GM12891 (cell line): ENCODE measurements around the gene GPX4.

Experiments
- DNase-seq: peaks from one replicate; pipeline ENCODE4 v3.0.0; 2011; ENCODE audit warnings: low spot score; ENCODE audit not compliant: insufficient read length
- FAIRE-seq: peaks from 2 replicates; lab custom pipeline; 2011; peaks lifted over from hg19 to GRCh38; lab: Jason Lieb, UNC
- PAX5 ChIP-seq: IDR thresholded peaks from 2 replicates; pipeline ENCODE4 v1.6.1; 2011; ENCODE audit warnings: low read length, moderate library complexity, mild to moderate bottlenecking; ENCODE audit not compliant: insufficient read depth, severe bottlenecking
- POLR2A ChIP-seq: IDR thresholded peaks from 2 replicates; pipeline ENCODE4 v1.6.1; 2011; ENCODE audit warnings: low read depth, low read length, control low read depth
- POLR2AphosphoS5 ChIP-seq: IDR thresholded peaks from 2 replicates; pipeline ENCODE4 v1.6.1; 2011; ENCODE audit warnings: low read depth, low read length, control low read depth
- POU2F2 ChIP-seq: IDR thresholded peaks from 2 replicates; pipeline ENCODE4 v1.6.1; 2011; ENCODE audit warnings: low read depth, mild to moderate bottlenecking, control low read depth, low read length, moderate library complexity
- SPI1 ChIP-seq: IDR thresholded peaks from 2 replicates; pipeline ENCODE4 v1.6.1; 2011; ENCODE audit warnings: low read depth, low read length, control low read depth
- TAF1 ChIP-seq: IDR thresholded peaks from 2 replicates; pipeline ENCODE4 v1.6.1; 2011; ENCODE audit warnings: low read depth, low read length, control low read depth

The GPX4 gene

DNA sequence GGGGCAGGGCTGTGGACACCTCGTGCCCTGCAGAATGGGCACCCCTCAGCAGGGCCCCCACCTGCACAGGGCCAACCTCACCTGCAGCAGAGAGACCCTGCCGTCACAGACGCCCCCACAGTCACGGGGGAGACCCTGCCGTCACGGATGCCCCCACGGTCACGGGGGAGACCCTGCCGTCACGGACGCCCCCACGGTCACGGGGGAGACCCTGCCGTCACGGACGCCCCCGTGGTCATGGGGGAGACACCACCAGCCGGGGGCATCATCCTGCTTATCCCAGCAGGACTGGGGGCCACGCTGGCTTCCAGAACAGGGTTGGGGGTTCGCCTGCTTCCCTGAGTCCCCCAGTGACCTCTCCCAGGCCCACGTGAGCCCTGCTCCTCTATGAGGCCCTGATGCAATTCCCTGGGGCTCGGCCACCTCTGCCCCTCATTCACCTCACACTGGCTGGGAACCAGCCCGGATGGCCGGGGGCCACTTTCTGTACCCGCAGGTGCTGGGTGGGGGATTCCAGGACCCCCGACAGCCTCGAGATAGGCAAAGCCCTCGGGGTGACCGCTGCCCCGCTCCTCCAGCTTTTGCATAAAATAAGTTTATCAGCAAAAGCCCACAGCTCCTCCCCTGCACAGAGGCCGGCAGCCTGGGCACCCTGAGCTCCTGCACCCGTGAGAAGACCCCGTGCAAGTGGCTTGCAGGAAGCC is 46.7 kb downstream of the GPX4 start:
- DNase-seq (no peak), FAIRE-seq (no peak)
- TF ChIP-seq POU2F2 (no peak), SPI1 (no peak), POLR2AphosphoS5 (no peak)

DNA sequence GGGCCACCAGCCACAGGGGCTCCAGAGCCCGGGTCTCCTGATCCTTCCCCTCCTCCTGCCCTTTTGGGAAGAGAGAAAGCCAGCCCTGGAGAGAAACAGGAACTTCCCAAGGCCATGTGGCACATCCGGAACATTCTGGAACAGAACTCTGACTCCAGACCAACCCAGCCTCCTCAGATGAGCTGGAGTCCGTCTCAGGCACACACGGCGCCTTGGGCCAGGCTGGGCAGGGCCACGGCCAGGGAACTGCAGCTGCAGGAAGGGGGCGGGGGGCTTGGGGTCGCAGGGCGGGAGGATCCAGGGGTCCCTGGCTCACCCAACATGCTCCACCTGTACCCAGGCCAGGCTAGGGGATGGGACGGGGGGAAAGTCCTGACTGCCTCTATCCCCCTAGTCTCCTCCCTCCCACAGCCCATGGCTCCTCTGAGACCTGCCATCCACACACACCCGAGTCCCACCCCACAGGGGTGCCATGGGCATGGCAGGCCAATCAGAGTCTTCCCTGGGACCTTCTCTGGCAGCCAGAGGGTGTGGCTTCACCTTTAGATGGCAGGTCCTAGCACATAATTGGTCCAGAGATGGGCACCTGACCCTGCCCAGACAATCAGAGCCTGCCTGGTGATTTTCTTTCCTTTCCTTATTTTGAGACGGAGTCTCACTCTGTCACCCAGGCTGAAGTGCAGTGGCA is 47.4 kb downstream of the GPX4 start:
- no peak for FAIRE-seq

DNA sequence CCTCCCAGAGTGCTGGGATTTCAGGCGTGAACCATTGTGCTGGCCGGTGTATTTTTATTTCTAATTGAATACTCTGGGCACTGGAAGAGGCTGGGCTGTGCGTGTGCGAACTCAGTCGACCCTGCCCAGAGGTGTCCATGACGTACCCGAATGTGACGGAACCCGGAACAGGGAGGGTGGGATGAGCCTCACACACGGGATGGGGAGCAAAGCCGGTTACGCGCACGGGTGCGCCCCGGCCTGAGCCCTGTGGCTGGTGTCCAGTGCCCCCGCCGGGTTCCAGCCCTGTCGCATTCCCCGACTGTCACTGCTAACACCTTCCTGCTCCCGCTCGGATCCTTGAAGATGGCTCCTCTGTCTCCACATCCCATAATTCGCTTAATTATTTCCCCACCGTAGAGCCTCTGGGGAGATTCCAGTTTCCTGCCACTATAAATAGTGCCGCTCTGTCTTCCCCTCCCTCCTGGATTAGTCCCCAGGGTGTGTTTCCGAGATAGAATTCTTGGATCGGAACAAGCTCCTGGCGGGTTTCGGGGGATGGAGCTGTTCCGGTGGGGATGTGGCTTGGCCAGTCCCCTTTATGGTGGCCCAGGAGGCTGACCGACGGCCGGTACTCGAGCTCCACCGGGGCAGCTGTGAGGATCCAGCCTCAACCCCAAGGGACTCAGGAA is 48.3 kb downstream of the GPX4 start:
- TF ChIP-seq SPI1 (no peak), POU2F2 (no peak), POLR2A (no peak), PAX5 (no peak), TAF1 (no peak), POLR2AphosphoS5 (no peak)

More for the DNA sequence above, 47.4 kb downstream of the GPX4 start:
- TF ChIP-seq POLR2A (no peak), PAX5 (no peak), POU2F2 (no peak), POLR2AphosphoS5 (no peak), TAF1 (no peak), SPI1 (no peak)
- no peak for DNase-seq

DNA sequence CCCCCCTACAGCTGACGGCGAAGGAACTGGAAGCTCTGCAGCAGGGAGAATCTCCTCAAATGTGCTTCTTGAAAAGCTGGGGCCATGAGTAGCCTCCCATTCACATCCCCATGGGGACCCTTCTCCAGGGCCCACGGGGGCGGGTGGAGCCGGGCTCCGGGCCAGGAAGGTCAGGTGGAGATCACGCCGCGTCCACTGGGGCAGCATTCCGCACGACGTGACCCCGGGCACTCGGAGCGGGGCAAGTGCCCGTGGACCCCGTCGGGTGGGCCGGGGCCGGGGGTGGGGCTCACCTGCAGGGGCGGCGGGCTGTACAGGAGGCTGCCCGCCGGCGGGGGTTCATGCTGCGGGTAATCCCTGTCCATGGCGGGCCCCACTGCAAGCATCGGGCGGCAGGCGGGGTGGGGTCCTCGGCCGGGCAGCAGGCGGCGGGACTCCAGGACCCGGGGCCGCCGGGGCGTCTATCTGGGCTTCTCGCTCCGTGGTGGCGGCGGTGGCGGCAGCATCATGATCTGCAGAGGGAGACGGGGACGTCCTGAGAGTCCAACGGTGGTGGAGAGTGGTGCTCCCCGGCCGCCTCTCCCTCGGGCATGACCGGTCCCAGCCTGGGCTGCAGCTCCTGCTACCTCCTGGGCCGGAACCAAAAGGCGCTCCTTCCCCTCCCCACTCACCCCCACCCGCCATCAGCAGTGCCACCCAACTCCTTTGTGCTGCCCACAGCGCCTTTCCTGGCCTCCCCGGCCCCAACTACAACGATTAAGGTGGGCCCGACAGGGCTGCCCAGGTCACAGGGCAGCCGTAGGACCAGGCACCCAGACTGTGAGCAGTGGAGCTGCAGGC is 50.3 kb downstream of the GPX4 start:
- FAIRE-seq (no peak), DNase-seq (no peak)
- TF ChIP-seq POLR2A: no peak
- TF ChIP-seq POU2F2: no peak
- TF ChIP-seq PAX5: no peak
- TF ChIP-seq TAF1: no peak
- TF ChIP-seq POLR2AphosphoS5: no peak

More for the DNA sequence above, 48.3 kb downstream of the GPX4 start:
- FAIRE-seq (no peak), DNase-seq (no peak)

DNA sequence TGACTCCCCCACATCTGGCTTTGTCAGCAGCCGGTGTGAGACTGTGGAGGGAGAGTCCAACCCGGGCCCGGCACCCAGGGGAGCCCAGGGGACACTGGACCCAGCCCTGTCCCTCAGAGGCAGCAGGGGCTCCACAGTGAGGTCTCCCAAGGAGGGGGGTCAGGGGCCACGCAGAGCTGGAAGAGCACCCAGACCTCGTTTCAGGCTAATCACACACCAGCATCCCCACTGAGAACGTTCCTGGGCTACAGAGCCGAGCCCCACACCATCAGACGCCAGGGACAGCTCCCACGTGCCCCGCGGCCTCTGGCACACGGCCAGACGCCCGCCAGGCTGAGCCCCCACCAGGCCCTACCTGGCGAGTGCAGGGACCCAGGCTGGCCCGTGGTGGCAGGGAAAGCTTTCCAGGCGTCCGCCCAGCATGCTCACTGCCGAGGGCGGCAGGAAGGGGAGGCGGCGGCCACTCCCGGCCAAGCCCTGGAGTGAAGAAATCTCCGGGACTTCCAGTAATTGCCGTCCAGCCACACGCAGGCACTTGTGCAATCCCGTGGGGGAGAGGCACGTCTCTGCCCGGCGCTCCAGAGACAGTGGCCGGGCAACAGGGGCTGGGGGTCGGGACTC is 51.0 kb downstream of the GPX4 start:
- TF ChIP-seq POLR2AphosphoS5: no peak
- TF ChIP-seq SPI1: no peak
- TF ChIP-seq POLR2A: no peak
- no peak for TF ChIP-seq PAX5
- TF ChIP-seq POU2F2: no peak
- TF ChIP-seq TAF1: no peak
- DNase-seq (no peak), FAIRE-seq (no peak)

DNA sequence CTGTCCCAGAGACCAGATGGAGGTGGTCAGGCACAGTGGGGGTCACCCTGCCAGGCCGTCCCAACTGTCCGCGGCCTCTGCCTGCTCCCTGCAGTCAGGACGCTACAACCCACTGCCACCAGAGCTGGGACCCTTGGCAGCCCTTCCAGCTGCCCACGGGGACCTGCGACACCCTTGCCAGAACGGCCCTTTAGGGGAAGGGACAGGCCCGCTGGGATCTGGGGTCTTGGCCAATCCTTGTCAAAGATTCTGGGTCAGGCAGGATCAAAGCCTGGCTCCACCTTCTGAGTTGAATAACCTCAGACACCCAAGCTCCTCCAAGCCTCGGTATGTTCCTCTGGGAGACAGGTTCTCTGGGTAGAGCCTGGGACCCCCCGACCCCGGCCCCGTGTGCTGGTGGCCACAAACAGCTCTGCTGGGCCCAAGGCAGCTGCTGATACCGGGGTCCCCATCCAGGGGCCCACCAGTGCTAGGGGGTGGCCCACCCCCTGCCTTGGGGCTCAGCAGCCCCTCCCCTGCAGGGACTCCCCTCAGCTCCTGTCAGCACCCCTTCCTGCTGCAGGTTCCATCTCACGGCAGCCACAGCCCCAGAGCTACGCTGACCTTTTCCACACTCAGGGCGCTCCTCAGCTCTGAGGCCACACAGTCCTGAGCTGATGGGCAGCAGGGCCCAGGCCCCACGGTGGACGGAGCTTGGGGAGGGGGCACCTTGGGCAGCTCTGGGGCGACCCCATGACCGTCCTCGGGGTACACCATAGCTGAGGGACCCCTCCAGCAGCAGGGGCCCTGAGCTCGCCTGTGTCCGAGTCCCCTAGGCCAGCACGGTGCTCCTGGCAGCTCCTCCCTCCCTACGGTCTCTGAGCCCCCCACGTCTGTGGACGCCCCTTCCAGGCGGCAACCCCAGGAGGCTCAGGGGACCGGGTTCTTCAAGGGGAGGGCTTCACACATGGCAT is 51.8 kb downstream of the GPX4 start:
- DNase-seq (no peak), FAIRE-seq (no peak)
- TF ChIP-seq POLR2A: no peak
- TF ChIP-seq POU2F2: no peak
- no peak for TF ChIP-seq TAF1
